GM23338 (cell line): ENCODE measurements around the gene SERPINA9.

Experiments
- CTCF ChIP-seq, 2 experiments: fragments of 200-600 bp in 1 of 2; sonication (generic) in 1 of 2; conservative IDR thresholded peaks; 2 replicates each; pipeline versions ENCODE4 v1.5.1 to v1.6.1; 2016 to 2017; ENCODE audit warnings: antibody characterized with exemption in 2 of 2, low read depth in 2 of 2, mild to moderate bottlenecking in 2 of 2, moderate library complexity in 1 of 2
- EZH2phosphoT487 ChIP-seq: fragments of 200-600 bp; sonication (generic); IDR thresholded peaks from one replicate; pipeline ENCODE4 v1.8.1; 2018; ENCODE audit warnings: antibody characterized with exemption; ENCODE audit not compliant: unreplicated experiment
- JUNB ChIP-seq: IDR thresholded peaks from one replicate; pipeline ENCODE4 v1.6.1; 2016; ENCODE audit warnings: antibody characterized with exemption; ENCODE audit not compliant: unreplicated experiment
- NANOG ChIP-seq: IDR thresholded peaks from 2 replicates; pipeline ENCODE4 v1.6.1; 2016; ENCODE audit warnings: antibody characterized with exemption, borderline replicate concordance
- POLR2AphosphoS5 ChIP-seq: IDR thresholded peaks from 2 replicates; pipeline ENCODE4 v1.6.1; 2016; ENCODE audit warnings: antibody characterized with exemption, low read depth
- REST ChIP-seq: IDR thresholded peaks from one replicate; pipeline ENCODE4 v1.6.1; 2018; ENCODE audit warnings: antibody characterized with exemption; ENCODE audit not compliant: unreplicated experiment

- TF ChIP-seq JUNB (no peak), CTCF (conservative IDR thresholded peaks at IDR 0.05; ENCODE audit: low read depth in 2 of 2) (no peak), EZH2phosphoT487 (no peak), POLR2AphosphoS5 (no peak), REST (no peak), NANOG (no peak)
These were observed 26.1 kb downstream of the SERPINA9 start for GRCh38 chr14:94449930-94450329.
